ENCODE measurements around the gene HSD11B2. TPM values are rescaled to one million over a fixed set of nuclear protein-coding genes. Genes with fewer than 3 reads are reported as not detected.

The HSD11B2 gene
- total RNA-seq, 1 experiment from 2014 or later: 33.5 TPM

- TF ChIP-seq CTCF (conservative IDR thresholded peaks at IDR 0.05): peak; percentile 95
- H2BK12ac ChIP-seq (ENCODE audit: insufficient read length, low read depth, low read length): no peak overlapping the region
- DNase-seq: peak; percentile 84
- no peaks in the 10 kb centered on the region; the same call in 1 of the 2 replicates for H3K4me1 ChIP-seq (ENCODE audit: insufficient read depth, low read length)
- no peak overlapping the region for H2AFZ ChIP-seq (ENCODE audit: low read length)
- no peak overlapping the region for H2AK5ac ChIP-seq (ENCODE audit: insufficient read length, low read length)
- H3K9me3 ChIP-seq (ENCODE audit: control insufficient read depth, low read depth, low read length): no peaks in the 10 kb centered on the region
- no peak overlapping the region for H3K4ac ChIP-seq (ENCODE audit: low read depth, low read length)
- no peak overlapping the region for H2BK5ac ChIP-seq (ENCODE audit: insufficient read length, low read length)
- H3K14ac ChIP-seq (ENCODE audit: insufficient read depth, low read length): no peak overlapping the region
- no peak overlapping the region for H3K23ac ChIP-seq (ENCODE audit: insufficient read length, low read depth, low read length)
- H3K4me2 ChIP-seq (ENCODE audit: insufficient read depth, insufficient read length, low read length): no peak overlapping the region
- H2BK20ac ChIP-seq (ENCODE audit: low read depth, low read length, poor library complexity, severe bottlenecking): no peak overlapping the region
- Mint-ChIP-seq H3K27me3 (ENCODE audit: low read depth) (peaks cover 57% of the 10 kb centered on the region), H3K27ac (no peak overlapping the region), H3K9me3 (no peaks in the 10 kb centered on the region), H3K36me3 (ENCODE audit: insufficient read depth in 1 of 3, low read depth in 3 of 3) (peaks cover 0 to 1% (median 0%) of the 10 kb centered on the region in 3 experiments; a peak in 1 of 7 replicates), H3K4me1 (peaks cover 19 to 36% of the 10 kb centered on the region in 2 experiments), H3K4me3 (no peak overlapping the region)
- no peak overlapping the region for H2BK15ac ChIP-seq (ENCODE audit: low read depth, low read length)
- no peak overlapping the region for H4K5ac ChIP-seq (ENCODE audit: insufficient read length, low read depth, low read length)
- H2BK120ac ChIP-seq (ENCODE audit: low read depth, low read length, poor library complexity, severe bottlenecking): no peak overlapping the region
- H4K8ac ChIP-seq (replicated peaks; ENCODE audit: insufficient read length, low read depth, low read length): no peak overlapping the region
- H3K23me2 ChIP-seq (ENCODE audit: insufficient read length, low read depth, low read length, poor library complexity, severe bottlenecking): no peaks in the 10 kb centered on the region
- H3T11ph ChIP-seq (ENCODE audit: low read length): no peak overlapping the region
- no peak overlapping the region for H3K18ac ChIP-seq (ENCODE audit: insufficient read length, low read depth, low read length)
- H3K27ac ChIP-seq (ENCODE audit: insufficient read length, low read depth, low read length): no peak overlapping the region
- H3K56ac ChIP-seq (ENCODE audit: insufficient read length, low read depth, low read length): no peak overlapping the region
- H3K9ac ChIP-seq (ENCODE audit: extremely low read depth, insufficient read length, low read length): no peak overlapping the region
- H3K79me1 ChIP-seq (ENCODE audit: insufficient read depth, low read depth, low read length, poor library complexity, severe bottlenecking): no peaks in the 10 kb centered on the region
- no peaks in the 10 kb centered on the region for H3K79me2 ChIP-seq (ENCODE audit: insufficient read depth, low read length)
- no peak overlapping the region for H4K91ac ChIP-seq (ENCODE audit: insufficient read length, low read depth, low read length)
- WGBS (ENCODE audit: extremely low coverage, insufficient read length, low lambda C conversion rate): no CpG with 5 or more reads among the region's 42 CpGs
- H3K27me3 ChIP-seq (ENCODE audit: insufficient read depth, low read length): peaks cover 12% of the 10 kb centered on the region; the same call in 1 of the 2 replicates
- H4K20me1 ChIP-seq (ENCODE audit: control insufficient read depth, insufficient read depth, insufficient read length): peaks cover 2% of the 10 kb centered on the region
These were observed 31.6 kb upstream of the HSD11B2 start for GRCh38 chr16:67399218-67399733.

Data from H9 (cell line).